ENCODE data around the gene PLEKHA6. TPM values are rescaled to one million over a fixed set of nuclear protein-coding genes. Genes with fewer than 3 reads are reported as not detected.

PLEKHA6 gene
- total and polyA plus RNA-seq, 12 donors: 3.3 to 34.9 (median 18.1) TPM

GRCh38 chr1:204196068-204196795, 163.5 kb downstream of the PLEKHA6 start, which contains the start of gene KISS1:
TSS of gene KISS1 (minus strand) at chr1:204196491. CDS start at chr1:204192876, 3,615 bp downstream.
- Histone ChIP-seq H3K27me3 (peaks cover 0 to 38% (median 11%) of the 10 kb centered on the region in 7 donors), H3K9me3 (no peaks in the 10 kb centered on the region), H3K4me3 (no peak within 1 kb of the TSS), H3K36me3 (no peaks in the 10 kb centered on the region), H3K27ac (no peak within 1 kb of the TSS), H3K4me1 (peaks cover 0 to 19% (median 8%) of the 10 kb centered on the region in 9 donors)
- TF ChIP-seq CTCF (IDR thresholded peaks at IDR 0.05): no peak
- ATAC-seq: no peak
- 56 to 70% methylated on average over 18 of the region's 18 CpGs for WGBS, 2 donors
- no peak for DNase-seq
- intact Hi-C loops (cut with DNase I): loop anchor here in 1 of 10 donors (5.0 kb wide), 1 partner anchor 34 kb away; no protein-coding TSS in a partner anchor

DNA sequence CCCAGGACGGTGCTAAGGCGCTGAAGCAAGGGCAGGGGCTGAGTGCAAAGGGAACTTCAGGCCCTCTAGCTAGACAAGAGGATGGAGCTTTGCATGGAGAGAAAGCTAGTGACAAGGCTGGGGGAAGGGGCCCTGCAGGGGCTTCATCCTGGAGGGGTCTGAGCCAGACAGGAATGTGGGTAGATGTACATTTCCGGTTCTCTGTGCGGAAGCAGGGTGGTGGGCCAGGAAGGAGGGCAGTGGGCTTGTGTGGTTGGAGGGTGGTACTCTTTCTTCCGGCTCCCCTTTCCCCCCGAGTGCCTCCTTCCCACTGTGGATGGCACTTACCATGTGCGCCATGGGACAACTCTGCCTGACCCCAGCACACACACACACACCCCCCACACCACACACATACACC, 165.0 kb downstream of the PLEKHA6 start:
- H3K4me1 ChIP-seq: peaks cover 0 to 21% (median 10%) of the 10 kb centered on the region in 9 donors
- ATAC-seq (no peak), DNase-seq (no peak)
- intact Hi-C loops (cut with DNase I): loop anchor here in 1 of 10 donors (5.0 kb wide), 1 partner anchor 32 kb away; no protein-coding TSS in a partner anchor
- H3K27me3 ChIP-seq: peaks cover 0 to 52% (median 15%) of the 10 kb centered on the region in 7 donors
- no peaks in the 10 kb centered on the region for H3K9me3 ChIP-seq
- H3K4me3 ChIP-seq: no peak overlapping the region
- H3K36me3 ChIP-seq: no peaks in the 10 kb centered on the region
- no peak for TF ChIP-seq CTCF (IDR thresholded peaks at IDR 0.05)
- no peak overlapping the region for H3K27ac ChIP-seq
- WGBS, 2 donors: 70 to 78% methylated on average over 7 of the region's 7 CpGs

- intact Hi-C loops (cut with DNase I): no loop called here
- ATAC-seq: no peak
- Histone ChIP-seq H3K9me3 (no peaks in the 10 kb centered on the region), H3K4me1 (peaks cover 0 to 20% (median 7%) of the 10 kb centered on the region in 9 donors), H3K36me3 (no peaks in the 10 kb centered on the region), H3K4me3 (no peak overlapping the region), H3K27ac (no peak overlapping the region), H3K27me3 (peaks cover 0 to 59% (median 21%) of the 10 kb centered on the region in 7 donors)
- no peak for DNase-seq
- WGBS, 2 donors: 86 to 91% methylated on average over 2 of the region's 2 CpGs
- no peak for TF ChIP-seq CTCF (IDR thresholded peaks at IDR 0.05)
Measured at GRCh38 chr1:204194080-204194479, 165.6 kb downstream of the PLEKHA6 start.

- Histone ChIP-seq H3K4me3 (no peak overlapping the region), H3K36me3 (no peaks in the 10 kb centered on the region), H3K27me3 (peaks cover 0 to 72% (median 34%) of the 10 kb centered on the region in 7 donors), H3K27ac (no peak overlapping the region), H3K9me3 (no peaks in the 10 kb centered on the region), H3K4me1 (peaks cover 0 to 12% (median 0%) of the 10 kb centered on the region in 9 donors)
- DNase-seq (no peak), ATAC-seq (no peak)
- intact Hi-C loops (cut with DNase I): no loop called here
- TF ChIP-seq CTCF (IDR thresholded peaks at IDR 0.05): no peak
- WGBS, 2 donors: 78 to 90% methylated on average over 3 of the region's 3 CpGs
Measured at GRCh38 chr1:204192589-204193352, 167.0 kb downstream of the PLEKHA6 start.

Measured in heart right ventricle (tissue), 16 donors.